K562 (cell line): Measurements from ENCODE around the gene WDR18. TPM values are rescaled to one million over a fixed set of nuclear protein-coding genes. Genes with fewer than 3 reads are reported as not detected.

Source experiments
- FIP1L1 ChIP-seq: fragments of 200-400 bp; formaldehyde crosslinking; IDR thresholded peaks from 2 replicates; pipeline ENCODE4 v1.6.1; 2018; ENCODE audit warnings: mild to moderate bottlenecking, low read depth, low read length; ENCODE audit not compliant: poor library complexity, severe bottlenecking
- L3MBTL2 ChIP-seq: fragments of 450-650 bp; IDR thresholded peaks from 2 replicates; pipeline ENCODE4 v1.6.1; 2016; ENCODE audit warnings: mild to moderate bottlenecking, moderate library complexity
- RBM17 ChIP-seq: fragments of 200-400 bp; formaldehyde crosslinking; IDR thresholded peaks from 2 replicates; pipeline ENCODE4 v1.6.1; 2017; ENCODE audit warnings: low read depth, mild to moderate bottlenecking, low read length, borderline replicate concordance
- ZNF133 ChIP-seq: fragments of 250-450 bp; sonication (Bioruptor Pico); IDR thresholded peaks from 2 replicates; pipeline ENCODE4 v1.4.0; 2020; ENCODE audit warnings: mild to moderate bottlenecking
- ZNF778 ChIP-seq: fragments of 450-650 bp; formaldehyde crosslinking; IDR thresholded peaks from 2 replicates; pipeline ENCODE4 v1.4.0; 2020; ENCODE audit warnings: mild to moderate bottlenecking, moderate library complexity
- polyA plus RNA-seq, 8 experiments: library from polyadenylated mRNA; depleted of rRNA in 4 of 8; stranded (reverse) in 5 of 8; unstranded in 3 of 8; fragments of >200 nt; fragmentation: Nextera tagmentation in 2 of 8; fragmentation: Illumina TruSeq in 1 of 8; extraction: Ambion mirVana in 2 of 8; extraction: Trizol in 1 of 8; gene quantifications; 2 replicates each; pipeline versions ENCODE4 v1.2.1 to v1.2.3, GENCODE V29; 2011 to 2014; ENCODE audit warnings: inconsistent platforms in 1 of 8, missing spikeins in 1 of 8
- total RNA-seq, 7 experiments: library from RNA; depleted of rRNA in 6 of 7; stranded (reverse); fragments of >200 nt in 6 of 7; fragmentation: Illumina TruSeq in 2 of 7; extraction: Trizol in 2 of 7; gene quantifications; 2 replicates each; pipeline versions ENCODE4 v1.2.1 to v1.2.3, GENCODE V29; 2011 to 2021; ENCODE audit warnings: low replicate concordance in 1 of 7
- TF ChIP-seq, protein P1 (sequence below), 2 experiments: fragments of 150-350 bp in 1 of 2; IDR thresholded peaks; 2 replicates each; pipeline ENCODE4 v1.6.1; 2012 to 2016; ENCODE audit warnings: low read depth in 2 of 2, low read length in 2 of 2, mild to moderate bottlenecking in 1 of 2, moderate library complexity in 1 of 2
- TF ChIP-seq, protein P2 (sequence below), 2 experiments: fragments of 250-450 bp in 1 of 2; fragments of 450-650 bp in 1 of 2; sonication (Bioruptor Pico) in 1 of 2; IDR thresholded peaks; 2 replicates each; pipeline versions ENCODE4 v1.6.1 to v1.8.0; 2016 to 2021; ENCODE audit warnings: mild to moderate bottlenecking in 2 of 2, moderate library complexity in 2 of 2, missing compliant biosample characterization in 1 of 2, missing genetic modification characterization in 1 of 2
- TF ChIP-seq, protein P3 (sequence below), 2 experiments: fragments of 450-650 bp; IDR thresholded peaks; 2 replicates each; pipeline ENCODE4 v1.6.1; 2016; ENCODE audit warnings: mild to moderate bottlenecking in 2 of 2, borderline replicate concordance in 1 of 2, low read depth in 1 of 2, moderate library complexity in 1 of 2

The WDR18 gene
- total and polyA plus RNA-seq, 9 of the 15 experiments (the other 6 are each of a cell fraction or from before 2014, with no cell fraction given): 0.65 to 181 (median 30.1) TPM

DNA sequence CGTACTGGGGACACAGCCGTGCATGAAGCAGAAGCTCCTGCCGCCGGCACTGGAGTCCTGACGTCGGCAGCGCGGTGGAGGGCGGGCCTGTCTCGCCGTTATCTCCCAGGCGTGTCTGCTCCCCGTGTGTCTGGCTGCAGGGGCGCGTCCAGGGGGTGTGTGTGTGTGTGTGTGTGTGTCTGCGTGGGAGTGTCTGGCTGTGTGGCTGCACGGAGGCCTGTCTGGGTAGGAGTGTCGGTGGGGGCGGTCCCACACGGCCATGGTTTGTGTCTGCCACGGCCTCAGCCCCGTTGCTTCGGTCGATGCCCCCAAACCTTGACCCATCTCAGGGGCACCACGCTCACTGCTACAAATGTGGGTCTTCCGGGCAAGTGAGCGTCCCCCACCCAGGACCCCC, 40.0 kb upstream of the WDR18 start (continued):
- TF ChIP-seq, protein P1, sequence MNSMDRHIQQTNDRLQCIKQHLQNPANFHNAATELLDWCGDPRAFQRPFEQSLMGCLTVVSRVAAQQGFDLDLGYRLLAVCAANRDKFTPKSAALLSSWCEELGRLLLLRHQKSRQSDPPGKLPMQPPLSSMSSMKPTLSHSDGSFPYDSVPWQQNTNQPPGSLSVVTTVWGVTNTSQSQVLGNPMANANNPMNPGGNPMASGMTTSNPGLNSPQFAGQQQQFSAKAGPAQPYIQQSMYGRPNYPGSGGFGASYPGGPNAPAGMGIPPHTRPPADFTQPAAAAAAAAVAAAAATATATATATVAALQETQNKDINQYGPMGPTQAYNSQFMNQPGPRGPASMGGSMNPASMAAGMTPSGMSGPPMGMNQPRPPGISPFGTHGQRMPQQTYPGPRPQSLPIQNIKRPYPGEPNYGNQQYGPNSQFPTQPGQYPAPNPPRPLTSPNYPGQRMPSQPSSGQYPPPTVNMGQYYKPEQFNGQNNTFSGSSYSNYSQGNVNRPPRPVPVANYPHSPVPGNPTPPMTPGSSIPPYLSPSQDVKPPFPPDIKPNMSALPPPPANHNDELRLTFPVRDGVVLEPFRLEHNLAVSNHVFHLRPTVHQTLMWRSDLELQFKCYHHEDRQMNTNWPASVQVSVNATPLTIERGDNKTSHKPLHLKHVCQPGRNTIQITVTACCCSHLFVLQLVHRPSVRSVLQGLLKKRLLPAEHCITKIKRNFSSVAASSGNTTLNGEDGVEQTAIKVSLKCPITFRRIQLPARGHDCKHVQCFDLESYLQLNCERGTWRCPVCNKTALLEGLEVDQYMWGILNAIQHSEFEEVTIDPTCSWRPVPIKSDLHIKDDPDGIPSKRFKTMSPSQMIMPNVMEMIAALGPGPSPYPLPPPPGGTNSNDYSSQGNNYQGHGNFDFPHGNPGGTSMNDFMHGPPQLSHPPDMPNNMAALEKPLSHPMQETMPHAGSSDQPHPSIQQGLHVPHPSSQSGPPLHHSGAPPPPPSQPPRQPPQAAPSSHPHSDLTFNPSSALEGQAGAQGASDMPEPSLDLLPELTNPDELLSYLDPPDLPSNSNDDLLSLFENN (IDR thresholded peaks at IDR 0.05; ENCODE audit: low read depth in 2 of 2, low read length in 2 of 2): peak in 1 of 2 experiments; percentile 78; a peak in 2 of 4 replicates
- TF ChIP-seq L3MBTL2 (peak; percentile 49), FIP1L1 (peak; percentile 99), ZNF778 (CRISPR knock-in tag) (no peak), RBM17 (no peak), ZNF133 (CRISPR knock-in tag) (no peak)
- TF ChIP-seq, protein P2, sequence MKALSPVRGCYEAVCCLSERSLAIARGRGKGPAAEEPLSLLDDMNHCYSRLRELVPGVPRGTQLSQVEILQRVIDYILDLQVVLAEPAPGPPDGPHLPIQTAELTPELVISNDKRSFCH (CRISPR knock-in tag; IDR thresholded peaks at IDR 0.05): no peak
- TF ChIP-seq, protein P2 (tag; IDR thresholded peaks at IDR 0.05): peak; percentile 75; the same call in 1 of the 2 replicates
- TF ChIP-seq, protein P3, sequence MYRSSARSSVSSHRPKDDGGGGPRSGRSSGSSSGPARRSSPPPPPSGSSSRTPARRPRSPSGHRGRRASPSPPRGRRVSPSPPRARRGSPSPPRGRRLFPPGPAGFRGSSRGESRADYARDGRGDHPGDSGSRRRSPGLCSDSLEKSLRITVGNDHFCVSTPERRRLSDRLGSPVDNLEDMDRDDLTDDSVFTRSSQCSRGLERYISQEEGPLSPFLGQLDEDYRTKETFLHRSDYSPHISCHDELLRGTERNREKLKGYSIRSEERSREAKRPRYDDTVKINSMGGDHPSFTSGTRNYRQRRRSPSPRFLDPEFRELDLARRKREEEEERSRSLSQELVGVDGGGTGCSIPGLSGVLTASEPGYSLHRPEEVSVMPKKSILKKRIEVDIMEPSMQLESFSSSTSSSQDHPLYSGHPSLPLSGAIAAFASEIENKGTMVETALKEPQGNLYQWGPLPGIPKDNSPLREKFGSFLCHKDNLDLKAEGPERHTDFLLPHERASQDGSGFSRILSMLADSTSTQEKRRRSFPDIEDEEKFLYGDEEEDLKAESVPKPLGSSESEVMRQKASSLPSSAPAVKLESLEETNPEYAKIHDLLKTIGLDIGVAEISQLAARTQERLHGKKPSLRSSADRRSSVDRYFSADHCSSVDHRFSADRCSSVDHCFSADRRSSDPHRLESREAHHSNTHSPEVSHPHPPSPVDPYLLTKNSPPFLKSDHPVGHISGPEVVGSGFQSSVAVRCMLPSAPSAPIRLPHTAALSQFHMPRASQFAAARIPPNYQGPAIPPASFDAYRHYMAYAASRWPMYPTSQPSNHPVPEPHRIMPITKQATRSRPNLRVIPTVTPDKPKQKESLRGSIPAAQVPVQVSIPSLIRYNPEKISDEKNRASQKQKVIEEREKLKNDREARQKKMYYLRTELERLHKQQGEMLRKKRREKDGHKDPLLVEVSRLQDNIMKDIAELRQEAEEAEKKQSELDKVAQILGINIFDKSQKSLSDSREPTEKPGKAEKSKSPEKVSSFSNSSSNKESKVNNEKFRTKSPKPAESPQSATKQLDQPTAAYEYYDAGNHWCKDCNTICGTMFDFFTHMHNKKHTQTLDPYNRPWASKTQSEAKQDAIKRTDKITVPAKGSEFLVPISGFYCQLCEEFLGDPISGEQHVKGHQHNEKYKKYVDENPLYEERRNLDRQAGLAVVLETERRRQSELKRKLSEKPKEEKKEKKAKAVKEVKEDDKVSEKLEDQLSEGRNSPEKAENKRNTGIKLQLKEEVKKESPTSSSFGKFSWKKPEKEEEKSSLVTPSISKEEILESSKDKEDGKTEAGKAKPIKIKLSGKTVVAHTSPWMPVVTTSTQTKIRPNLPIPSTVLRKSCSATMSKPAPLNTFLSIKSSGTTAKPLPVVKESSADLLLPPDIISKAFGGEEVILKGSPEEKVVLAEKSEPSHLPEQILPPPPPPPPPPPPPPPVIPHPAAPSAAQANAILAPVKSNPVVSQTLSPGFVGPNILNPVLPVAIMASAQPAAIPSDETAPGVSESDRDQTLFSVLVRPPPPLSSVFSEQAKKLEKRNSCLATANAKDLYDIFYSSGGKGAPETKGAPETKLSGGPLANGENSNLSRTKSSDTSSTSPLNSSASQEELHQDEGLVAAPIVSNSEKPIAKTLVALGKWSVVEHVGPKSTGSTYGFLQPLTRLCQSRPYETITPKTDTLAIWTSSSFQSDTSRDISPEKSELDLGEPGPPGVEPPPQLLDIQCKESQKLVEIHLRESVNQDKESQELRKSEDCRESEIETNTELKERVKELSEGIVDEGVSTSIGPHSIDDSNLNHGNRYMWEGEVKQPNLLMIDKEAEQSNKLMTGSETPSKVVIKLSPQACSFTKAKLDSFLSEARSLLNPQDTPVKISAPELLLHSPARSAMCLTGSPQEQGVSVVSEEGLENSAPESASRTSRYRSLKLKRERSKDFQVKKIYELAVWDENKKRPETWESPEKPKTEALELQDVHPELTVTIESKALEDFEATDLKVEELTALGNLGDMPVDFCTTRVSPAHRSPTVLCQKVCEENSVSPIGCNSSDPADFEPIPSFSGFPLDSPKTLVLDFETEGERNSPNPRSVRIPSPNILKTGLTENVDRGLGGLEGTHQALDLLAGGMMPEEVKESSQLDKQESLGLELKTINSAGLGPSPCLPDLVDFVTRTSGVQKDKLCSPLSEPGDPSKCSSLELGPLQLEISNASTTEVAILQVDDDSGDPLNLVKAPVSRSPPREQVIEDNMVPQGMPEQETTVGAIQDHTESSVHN (IDR thresholded peaks at IDR 0.05; ENCODE audit: borderline replicate concordance in 1 of 2, low read depth in 1 of 2): peak in 1 of 2 experiments; percentile 67; a peak in 1 of 4 replicates
